Activated CD8-positive, alpha-beta memory T cell treated with anti-CD3 and anti-CD28 coated beads, Interleukin-2, amount 10 ng/mL, durations not matched to agents 7 days and 5 days (primary cell): ENCODE data around the gene CYTH3. TPM values are rescaled to one million over a fixed set of nuclear protein-coding genes. Genes with fewer than 3 reads are reported as not detected.

Experiments used
- ATAC-seq: fragments of 150-1000 bp; cut with Tn5 transposase; one replicate; pipeline ENCODE4 v1.10.0; 2021; ENCODE audit warnings: moderate library complexity
- CTCF ChIA-PET: fragments of 350-600 bp; sonication (Branson Sonifier 250); formaldehyde crosslinking; loops from one replicate; lab custom pipeline; 2021; ENCODE audit warnings: antibody characterized with exemption; lab: Charles Lee
- DNase-seq: peaks from one replicate; pipeline ENCODE4 v3.0.0-alpha.2; 2020
- H3K27ac Mint-ChIP-seq: one replicate; pipeline ENCODE4 v1.8.0; 2021; ENCODE audit warnings: mild to moderate bottlenecking, mixed read lengths
- H3K27me3 Mint-ChIP-seq: one replicate; pipeline ENCODE4 v1.8.0; 2021; ENCODE audit warnings: mixed read lengths
- H3K36me3 Mint-ChIP-seq: one replicate; pipeline ENCODE4 v1.8.0; 2021; ENCODE audit warnings: mild to moderate bottlenecking, mixed read lengths
- H3K4me1 Mint-ChIP-seq: one replicate; pipeline ENCODE4 v1.8.0; 2021; ENCODE audit warnings: mixed read lengths
- H3K4me3 Mint-ChIP-seq: one replicate; pipeline ENCODE4 v1.8.0; 2021; ENCODE audit warnings: mild to moderate bottlenecking, moderate library complexity, mixed read lengths
- H3K9me3 Mint-ChIP-seq: one replicate; pipeline ENCODE4 v1.8.0; 2022; ENCODE audit warnings: low read depth, mixed read lengths
- total RNA-seq, 2 experiments: library from RNA; stranded (reverse); gene quantifications; one replicate each; pipeline ENCODE4 v1.2.3, GENCODE V29; 2021

Gene CYTH3
- total RNA-seq, 2 experiments from 2014 or later: 0.73 to 1.3 TPM

GRCh38 chr7:6142871-6143380, 129.5 kb downstream of the CYTH3 start:
- Mint-ChIP-seq H3K27ac (peak overlapping the region; percentile 73), H3K4me1 (peaks cover 20% of the 10 kb centered on the region), H3K4me3 (no peak overlapping the region), H3K9me3 (no peaks in the 10 kb centered on the region), H3K36me3 (peaks cover 42% of the 10 kb centered on the region), H3K27me3 (no peaks in the 10 kb centered on the region)
- ATAC-seq: no peak
- CTCF ChIA-PET: interaction anchor here (0.8 kb wide), 1 partner anchor 266 kb away, joined by 4 read pairs; no protein-coding TSS in a partner anchor
- no peak for DNase-seq

DNA sequence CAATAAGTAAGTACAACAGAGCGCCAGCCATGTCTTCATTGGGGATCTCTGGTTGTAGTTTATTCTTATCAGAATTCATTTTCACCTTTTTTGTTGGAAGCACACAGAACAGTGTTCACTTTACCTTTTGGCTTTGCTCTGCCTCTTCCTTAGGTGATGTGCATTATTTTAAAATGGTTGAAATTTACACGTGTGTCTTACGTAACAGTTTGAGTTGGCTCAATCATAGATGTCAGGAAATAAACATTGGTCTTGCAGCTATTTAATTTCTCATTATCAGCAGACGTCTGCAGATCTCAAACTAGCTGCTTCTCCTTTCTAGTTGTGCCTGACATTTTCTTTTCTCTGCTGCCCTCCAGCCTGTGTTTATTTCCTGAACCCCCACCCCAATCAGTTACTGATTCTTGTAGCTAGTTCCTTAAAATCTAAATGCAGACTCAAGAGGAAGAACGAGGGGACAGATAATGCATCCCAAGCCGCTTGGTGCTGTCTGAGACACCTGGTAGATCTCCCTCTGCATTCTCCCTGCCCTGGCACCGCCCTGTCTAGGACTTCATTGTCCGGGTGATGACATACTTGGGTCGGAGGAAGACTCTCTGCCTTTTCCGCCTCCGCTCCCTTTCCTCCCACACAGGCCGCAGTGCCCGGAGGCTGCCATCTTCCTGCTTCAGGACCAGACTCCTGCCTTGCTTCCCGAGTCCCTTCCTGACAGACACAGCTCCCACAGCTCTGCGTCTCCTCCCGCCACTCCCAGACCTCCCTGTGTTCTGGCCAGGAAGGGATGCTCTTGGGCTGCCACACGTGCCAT, 133.0 kb downstream of the CYTH3 start:
- no peaks in the 10 kb centered on the region for H3K9me3 Mint-ChIP-seq
- peaks cover 19% of the 10 kb centered on the region for H3K4me1 Mint-ChIP-seq
- H3K36me3 Mint-ChIP-seq: peaks cover 26% of the 10 kb centered on the region
- ATAC-seq (no peak), DNase-seq (no peak)
- CTCF ChIA-PET: interaction anchor here (1.0 kb wide), 1 partner anchor 33 kb away, joined by 3 read pairs; no protein-coding TSS in a partner anchor
- H3K27me3 Mint-ChIP-seq: no peaks in the 10 kb centered on the region
- no peak overlapping the region for H3K27ac Mint-ChIP-seq
- no peak overlapping the region for H3K4me3 Mint-ChIP-seq

- no peak overlapping the region for H3K27ac Mint-ChIP-seq
- H3K27me3 Mint-ChIP-seq: no peaks in the 10 kb centered on the region
- H3K9me3 Mint-ChIP-seq: no peaks in the 10 kb centered on the region
- H3K4me1 Mint-ChIP-seq: no peaks in the 10 kb centered on the region
- ATAC-seq (no peak), DNase-seq (no peak)
- no peak overlapping the region for H3K4me3 Mint-ChIP-seq
- peaks cover 27% of the 10 kb centered on the region for H3K36me3 Mint-ChIP-seq
- CTCF ChIA-PET: interaction anchor here (0.7 kb wide), 1 partner anchor 228 kb away, joined by 4 read pairs; no protein-coding TSS in a partner anchor
Measured at GRCh38 chr7:6136475-6136874, 135.9 kb downstream of the CYTH3 start.

GRCh38 chr7:6133249-6133648, 139.2 kb downstream of the CYTH3 start:
- Mint-ChIP-seq H3K27ac (no peak overlapping the region), H3K4me3 (no peak overlapping the region), H3K4me1 (no peaks in the 10 kb centered on the region), H3K36me3 (peaks cover 37% of the 10 kb centered on the region), H3K27me3 (no peaks in the 10 kb centered on the region), H3K9me3 (no peaks in the 10 kb centered on the region)
- CTCF ChIA-PET: no interaction called here
- DNase-seq (no peak), ATAC-seq (no peak)

GRCh38 chr7:6130007-6130587, 142.3 kb downstream of the CYTH3 start:
- Mint-ChIP-seq H3K9me3 (no peaks in the 10 kb centered on the region), H3K27ac (no peak overlapping the region), H3K36me3 (peaks cover 48% of the 10 kb centered on the region), H3K4me1 (no peaks in the 10 kb centered on the region), H3K4me3 (no peak overlapping the region), H3K27me3 (no peaks in the 10 kb centered on the region)
- DNase-seq: no peak
- no peak for ATAC-seq
- CTCF ChIA-PET: no interaction called here

DNA sequence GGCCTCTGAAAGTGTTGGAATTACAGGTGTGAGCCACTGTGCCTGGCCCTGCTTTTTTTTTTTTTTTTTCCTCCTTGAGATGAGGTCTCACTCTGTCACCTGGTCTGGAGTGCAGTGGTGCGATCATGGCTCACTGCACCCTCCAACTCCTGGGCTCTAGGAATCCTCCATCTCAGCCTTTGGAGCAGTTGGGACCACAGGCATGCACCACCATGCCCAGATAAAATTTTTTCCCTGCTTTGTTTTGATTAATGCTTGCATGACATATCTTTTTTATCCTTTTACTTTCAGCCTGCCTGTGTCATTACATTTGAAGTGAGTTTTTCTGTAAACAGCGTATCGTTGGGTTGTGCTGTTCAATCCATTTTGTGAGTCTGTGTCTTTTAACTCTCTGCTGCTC, 144.2 kb downstream of the CYTH3 start:
- no peaks in the 10 kb centered on the region for H3K9me3 Mint-ChIP-seq
- no peak for ATAC-seq
- no peak overlapping the region for H3K4me3 Mint-ChIP-seq
- CTCF ChIA-PET: no interaction called here
- H3K27me3 Mint-ChIP-seq: no peaks in the 10 kb centered on the region
- DNase-seq: no peak
- H3K27ac Mint-ChIP-seq: no peak overlapping the region
- no peaks in the 10 kb centered on the region for H3K4me1 Mint-ChIP-seq
- H3K36me3 Mint-ChIP-seq: peaks cover 52% of the 10 kb centered on the region

- DNase-seq (no peak), ATAC-seq (no peak)
- no peaks in the 10 kb centered on the region for H3K27me3 Mint-ChIP-seq
- CTCF ChIA-PET: no interaction called here
- H3K4me3 Mint-ChIP-seq: no peak overlapping the region
- H3K27ac Mint-ChIP-seq: no peak overlapping the region
- no peaks in the 10 kb centered on the region for H3K4me1 Mint-ChIP-seq
- H3K36me3 Mint-ChIP-seq: peaks cover 51% of the 10 kb centered on the region
- no peaks in the 10 kb centered on the region for H3K9me3 Mint-ChIP-seq
Measured at GRCh38 chr7:6127110-6127490, 145.3 kb downstream of the CYTH3 start.

- Mint-ChIP-seq H3K27ac (no peak overlapping the region), H3K9me3 (peaks cover 7% of the 10 kb centered on the region), H3K4me1 (no peaks in the 10 kb centered on the region), H3K36me3 (peaks cover 67% of the 10 kb centered on the region), H3K4me3 (no peak overlapping the region), H3K27me3 (no peaks in the 10 kb centered on the region)
- CTCF ChIA-PET: no interaction called here
- no peak for ATAC-seq
- DNase-seq: no peak
Measured at GRCh38 chr7:6123843-6124242, 148.6 kb downstream of the CYTH3 start.

DNA sequence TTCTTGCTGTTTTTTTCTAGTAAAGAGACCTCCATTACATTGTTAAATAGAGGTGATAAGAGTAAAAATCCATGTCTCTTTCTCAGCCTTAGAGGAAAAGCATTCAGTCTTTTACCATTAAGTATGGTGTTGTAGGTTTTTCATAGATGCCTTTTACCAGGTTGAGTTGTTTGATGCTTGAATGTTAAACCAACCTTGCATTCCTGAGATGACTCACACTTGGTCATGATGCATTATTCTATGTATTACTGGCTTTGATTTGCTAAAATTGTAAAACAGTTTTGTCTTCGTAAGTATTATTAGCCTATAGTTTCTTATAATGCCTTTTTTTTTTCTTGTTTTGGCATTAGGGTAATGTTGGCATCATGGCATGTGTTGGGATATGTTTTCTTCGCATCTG, 151.3 kb downstream of the CYTH3 start:
- Mint-ChIP-seq H3K4me3 (no peak overlapping the region), H3K36me3 (peaks cover 77% of the 10 kb centered on the region), H3K4me1 (peaks cover 20% of the 10 kb centered on the region), H3K9me3 (peaks cover 7% of the 10 kb centered on the region), H3K27ac (no peak overlapping the region), H3K27me3 (no peaks in the 10 kb centered on the region)
- ATAC-seq (no peak), DNase-seq (no peak)
- CTCF ChIA-PET: interaction anchor here (0.8 kb wide), 1 partner anchor 80 kb away, joined by 4 read pairs; no protein-coding TSS in a partner anchor

DNA sequence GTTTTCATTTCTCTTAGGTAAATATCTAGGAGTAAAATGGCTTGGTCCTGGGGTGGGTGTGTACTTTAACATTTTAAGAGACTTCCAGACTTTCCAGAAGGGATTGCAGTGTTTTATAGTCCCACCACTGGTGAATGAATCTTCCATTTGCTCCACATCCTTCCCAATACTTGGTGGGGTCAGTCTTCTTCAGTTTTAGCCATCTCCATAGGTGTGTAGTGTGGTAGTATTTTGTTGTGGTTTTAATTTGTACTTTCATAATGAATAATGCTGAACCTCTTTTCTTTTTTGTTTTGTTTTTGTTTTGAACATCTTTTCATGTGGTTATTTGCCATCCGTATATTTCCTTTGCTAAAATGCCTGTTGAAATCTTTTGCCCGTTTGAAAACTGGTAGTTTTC, 154.9 kb downstream of the CYTH3 start:
- Mint-ChIP-seq H3K36me3 (peaks cover 78% of the 10 kb centered on the region), H3K27me3 (no peaks in the 10 kb centered on the region), H3K27ac (peak overlapping the region; percentile 77), H3K9me3 (peaks cover 7% of the 10 kb centered on the region), H3K4me3 (peak overlapping the region; percentile 17), H3K4me1 (peaks cover 22% of the 10 kb centered on the region)
- CTCF ChIA-PET: no interaction called here
- ATAC-seq (peak; percentile 77), DNase-seq (no peak)

GRCh38 chr7:6116211-6116610, 156.2 kb downstream of the CYTH3 start:
- Mint-ChIP-seq H3K4me1 (peaks cover 23% of the 10 kb centered on the region), H3K27ac (no peak overlapping the region), H3K4me3 (no peak overlapping the region), H3K9me3 (no peaks in the 10 kb centered on the region), H3K36me3 (peaks cover 74% of the 10 kb centered on the region), H3K27me3 (no peaks in the 10 kb centered on the region)
- DNase-seq (no peak), ATAC-seq (no peak)
- CTCF ChIA-PET: no interaction called here
